Mesenteric fat pad (tissue), 1 donor: ENCODE results near the gene EYA2. TPM values are rescaled to one million over a fixed set of nuclear protein-coding genes. Genes with fewer than 3 reads are reported as not detected.

Experiments
- microRNA-seq: library from miRNA; unstranded; fragments of <30 nt; microRNA quantifications from one replicate; pipeline ENCODE4 v1.2.0, GENCODE V29; 2020; ENCODE audit warnings: borderline number of aligned reads
- total RNA-seq: library from RNA; stranded (reverse); fragmentation: NEBNext Ultra II Directional; extraction: Animal tissue kit (Norgen Biotek cat#: 25700); gene quantifications from one replicate; pipeline ENCODE4 v1.2.1, GENCODE V29; 2021
- donor health status: DM: yes; HTN: yes; CAD: no.

EYA2 gene
- total RNA-seq, 1 donor from 2014 or later, result 32.8 TPM

Small RNA genes within 50 kb of the gene (microRNA-seq; reads per million reads assigned to microRNA genes)
- not detected for gene MIR3616

Other genes with a start within 250 kb of the EYA2 start
- 1.5 TPM for gene SLC13A3, start 243.4 kb upstream of the EYA2 start, total RNA-seq
- 9.9 TPM for gene TP53RK, start 205.4 kb upstream of the EYA2 start, total RNA-seq
- gene SLC2A10, start 185.2 kb upstream of the EYA2 start, total RNA-seq, result 13.1 TPM